ENCODE results near the gene PATE4. TPM values are rescaled to one million over a fixed set of nuclear protein-coding genes. Genes with fewer than 3 reads are reported as not detected.
"Not testable (repeated sequence)": the region's sequence is repeated elsewhere in the genome, so short reads cannot be mapped to it uniquely, and the experiment has no call there.

PATE4 gene
- total RNA-seq, 2 experiments from 2014 or later, result not detected

DNA sequence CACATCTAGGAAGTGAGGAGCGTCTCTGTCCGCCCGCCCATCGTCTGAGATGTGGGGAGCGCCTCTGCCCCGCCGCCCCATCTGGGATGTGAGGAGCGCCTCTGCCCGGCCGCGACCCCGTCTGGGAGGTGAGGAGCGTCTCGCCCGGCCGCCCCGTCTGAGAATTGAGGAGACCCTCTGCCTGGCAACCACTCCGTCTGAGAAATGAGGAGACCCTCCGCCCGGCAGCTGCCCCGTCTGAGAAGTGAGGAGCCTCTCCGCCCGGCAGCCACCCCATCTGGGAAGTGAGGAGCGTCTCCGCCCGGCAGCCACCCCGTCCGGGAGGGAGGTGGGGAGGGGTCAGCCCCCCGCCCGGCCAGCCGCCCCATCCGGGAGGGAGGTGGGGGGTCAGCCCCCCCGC is 29.7 kb downstream of the PATE4 start:
- CTCF ChIA-PET; H3K27me3 Mint-ChIP-seq; H3K36me3 Mint-ChIP-seq (ENCODE audit: low read depth); POLR2A ChIA-PET; DNase-seq; intact Hi-C loops (cut with DNase I, micrococcal nuclease); H3K4me3 Mint-ChIP-seq; ATAC-seq; H3K4me1 Mint-ChIP-seq; H3K9me3 Mint-ChIP-seq (ENCODE audit: low read depth); H3K27ac Mint-ChIP-seq: not testable (repeated sequence)

DNA sequence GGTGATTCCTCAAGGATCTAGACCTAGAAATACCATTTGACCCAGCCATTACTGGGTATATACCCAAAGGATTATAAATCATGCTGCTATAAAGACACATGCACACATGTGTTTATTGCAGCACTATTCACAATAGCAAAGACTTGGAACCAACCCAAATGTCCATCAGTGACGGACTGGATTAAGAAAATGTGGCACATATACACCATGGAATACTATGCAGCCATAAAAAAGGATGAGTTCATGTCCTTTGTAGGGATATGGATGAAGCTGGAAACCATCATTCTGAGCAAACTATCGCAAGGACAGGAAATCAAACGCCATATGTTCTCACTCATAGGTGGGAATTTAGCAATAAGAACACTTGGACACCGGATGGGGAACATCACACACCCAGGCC is 32.2 kb downstream of the PATE4 start:
- H3K36me3 Mint-ChIP-seq (ENCODE audit: low read depth); POLR2A ChIA-PET; H3K27ac Mint-ChIP-seq; H3K9me3 Mint-ChIP-seq (ENCODE audit: low read depth); H3K27me3 Mint-ChIP-seq; DNase-seq; CTCF ChIA-PET; ATAC-seq; H3K4me1 Mint-ChIP-seq; H3K4me3 Mint-ChIP-seq; intact Hi-C loops (cut with DNase I, micrococcal nuclease): not testable (repeated sequence)

DNA sequence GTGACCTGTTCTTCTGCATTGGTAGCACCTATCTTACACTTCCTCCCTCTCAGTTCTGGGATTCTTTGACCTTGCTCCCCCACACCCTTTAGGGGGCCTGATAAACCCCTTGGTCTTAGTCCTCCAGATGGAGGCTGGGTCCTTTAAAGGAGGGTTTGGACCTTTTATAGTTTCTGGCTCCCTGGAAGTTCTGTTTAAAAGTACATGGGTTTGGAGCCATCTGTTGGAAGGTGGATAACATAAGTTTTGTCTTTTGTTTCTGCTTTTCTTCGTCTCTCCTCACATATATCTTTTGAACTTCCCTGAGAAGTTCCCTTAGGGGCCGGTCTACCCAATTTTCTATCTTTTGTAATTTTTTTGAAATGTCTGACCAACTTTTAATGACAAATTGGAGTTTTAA is 36.4 kb downstream of the PATE4 start:
- no peak overlapping the region for H3K4me3 Mint-ChIP-seq
- no peaks in the 10 kb centered on the region for H3K4me1 Mint-ChIP-seq
- no peaks in the 10 kb centered on the region for H3K36me3 Mint-ChIP-seq (ENCODE audit: low read depth)
- H3K27ac Mint-ChIP-seq, result no peak overlapping the region
- DNase-seq (no peak), ATAC-seq (no peak)
- peaks cover 5% of the 10 kb centered on the region for H3K9me3 Mint-ChIP-seq (ENCODE audit: low read depth)
- H3K27me3 Mint-ChIP-seq, result peaks cover 4% of the 10 kb centered on the region
- ChIA-PET POLR2A (no interaction called here), CTCF (no interaction called here)
- intact Hi-C loops (cut with DNase I, micrococcal nuclease), result no loop called here

DNA sequence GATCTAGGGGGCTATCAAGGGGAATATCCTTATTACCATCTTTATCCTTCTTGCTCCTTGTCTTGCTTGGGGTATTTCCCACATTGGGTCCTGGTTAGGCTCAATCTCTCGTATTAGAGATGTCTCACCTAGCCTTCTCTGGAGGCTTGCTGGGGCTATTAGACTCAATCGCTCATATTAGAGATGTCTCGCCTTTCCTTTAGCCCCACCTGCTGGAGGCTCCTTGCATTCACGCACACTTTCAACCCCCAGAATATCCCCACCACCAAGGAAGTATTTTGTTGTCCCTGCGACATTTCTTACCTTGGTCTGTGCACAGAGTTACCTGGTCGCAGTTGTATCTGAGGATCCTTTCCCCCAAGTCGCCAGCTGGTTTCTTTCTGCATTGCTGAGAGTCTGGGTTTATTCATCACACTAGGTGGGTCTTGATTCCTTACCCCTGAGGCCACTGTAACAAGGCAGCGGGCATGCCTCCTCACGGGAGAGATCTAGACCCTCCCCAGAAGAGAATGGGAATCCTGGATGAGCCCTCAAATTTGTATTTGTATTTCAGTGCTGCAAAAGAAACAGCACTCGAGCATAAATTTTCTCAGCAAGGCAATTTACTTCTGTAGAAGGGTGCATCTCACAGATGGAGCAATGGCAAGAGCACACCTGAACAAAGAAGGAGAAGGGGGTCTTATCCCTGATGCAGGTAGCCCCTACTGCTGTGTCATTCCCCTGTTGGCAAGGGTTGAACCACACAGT is 38.4 kb downstream of the PATE4 start:
- peak; percentile 53 for DNase-seq
- ATAC-seq, result no peak
- ChIA-PET POLR2A (no interaction called here), CTCF (no interaction called here)
- no peaks in the 10 kb centered on the region for H3K36me3 Mint-ChIP-seq (ENCODE audit: low read depth)
- no peak overlapping the region for H3K27ac Mint-ChIP-seq
- no peaks in the 10 kb centered on the region for H3K4me1 Mint-ChIP-seq
- intact Hi-C loops (cut with DNase I, micrococcal nuclease), result loop anchor here in 1 of 2 experiments (10.0 kb wide), 1 partner anchor 707 kb away; the partner anchor contains the start of gene PKNOX2
- H3K27me3 Mint-ChIP-seq, result peaks cover 2% of the 10 kb centered on the region
- H3K4me3 Mint-ChIP-seq, result no peak overlapping the region
- H3K9me3 Mint-ChIP-seq (ENCODE audit: low read depth), result peaks cover 5% of the 10 kb centered on the region

DNA sequence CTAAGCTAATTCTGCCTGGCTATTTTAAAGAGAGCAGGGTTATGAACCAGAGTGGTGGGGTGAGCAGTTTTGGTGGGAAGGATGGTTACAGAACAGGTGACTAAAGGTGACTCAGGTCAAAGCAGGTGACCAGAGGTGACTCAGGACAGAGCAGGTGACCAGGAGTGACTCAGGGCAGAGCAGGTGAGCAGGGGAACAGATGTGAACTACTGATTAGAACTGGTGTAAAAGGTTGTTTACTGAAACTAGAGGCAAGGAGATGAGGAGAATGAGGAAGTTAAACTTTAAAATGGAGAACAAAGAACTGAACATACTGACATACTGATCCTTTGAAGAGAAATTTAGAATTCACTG is 39.0 kb downstream of the PATE4 start:
- ATAC-seq (no peak), DNase-seq (no peak)
- CTCF ChIA-PET, result no interaction called here
- Mint-ChIP-seq H3K27ac (no peak overlapping the region), H3K36me3 (ENCODE audit: low read depth) (no peaks in the 10 kb centered on the region), H3K4me3 (no peak overlapping the region), H3K27me3 (peaks cover 2% of the 10 kb centered on the region), H3K9me3 (ENCODE audit: low read depth) (peaks cover 5% of the 10 kb centered on the region), H3K4me1 (no peaks in the 10 kb centered on the region)
- POLR2A ChIA-PET, result no interaction called here
- intact Hi-C loops (cut with DNase I, micrococcal nuclease), result loop anchor here in 1 of 2 experiments (10.0 kb wide), 1 partner anchor 707 kb away; the partner anchor contains the start of gene PKNOX2

DNA sequence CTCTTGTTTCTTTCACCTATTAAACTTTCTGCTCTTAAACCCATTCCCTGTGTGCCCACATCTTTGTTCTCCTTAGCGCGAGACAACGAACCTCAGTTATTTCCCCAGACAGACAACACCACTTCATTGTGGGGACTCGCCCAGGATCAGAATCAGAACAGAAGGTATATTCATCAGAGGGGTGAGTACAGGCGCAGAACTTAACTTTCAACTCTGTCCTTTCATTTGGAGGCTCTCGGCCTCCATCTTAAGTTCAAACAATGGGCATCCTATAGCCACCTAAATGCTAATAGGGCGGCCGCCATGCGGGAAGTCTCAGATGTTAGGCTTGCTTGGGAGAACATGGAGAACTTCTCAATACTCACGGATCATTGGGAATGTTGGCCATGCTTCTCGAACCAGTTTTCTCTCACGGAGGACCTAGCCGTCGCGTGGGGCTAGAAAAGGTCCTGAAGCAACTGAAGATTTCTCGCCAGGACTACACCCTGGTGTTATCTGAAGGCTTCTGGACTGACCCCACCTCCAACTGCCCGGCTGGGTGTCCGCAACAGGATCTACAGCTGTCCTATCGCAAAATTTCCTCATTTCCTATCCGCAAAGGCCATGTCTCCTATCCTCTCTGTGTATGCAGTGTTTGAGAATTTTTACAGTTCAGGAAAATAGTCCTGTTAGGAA is 40.9 kb downstream of the PATE4 start:
- Mint-ChIP-seq H3K9me3 (ENCODE audit: low read depth) (peaks cover 5% of the 10 kb centered on the region), H3K27me3 (peaks cover 2% of the 10 kb centered on the region), H3K4me1 (no peaks in the 10 kb centered on the region), H3K36me3 (ENCODE audit: low read depth) (no peaks in the 10 kb centered on the region), H3K4me3 (no peak overlapping the region), H3K27ac (no peak overlapping the region)
- no peak for DNase-seq
- CTCF ChIA-PET, result no interaction called here
- intact Hi-C loops (cut with DNase I, micrococcal nuclease), result loop anchor here (1.0 to 10.0 kb wide), 5 partner anchors 150 to 709 kb away; partner anchors contain the start of genes CHEK1 (in 1 of the 2) and PKNOX2 (in 1 of the 2)
- no peak for ATAC-seq
- POLR2A ChIA-PET, result no interaction called here

DNA sequence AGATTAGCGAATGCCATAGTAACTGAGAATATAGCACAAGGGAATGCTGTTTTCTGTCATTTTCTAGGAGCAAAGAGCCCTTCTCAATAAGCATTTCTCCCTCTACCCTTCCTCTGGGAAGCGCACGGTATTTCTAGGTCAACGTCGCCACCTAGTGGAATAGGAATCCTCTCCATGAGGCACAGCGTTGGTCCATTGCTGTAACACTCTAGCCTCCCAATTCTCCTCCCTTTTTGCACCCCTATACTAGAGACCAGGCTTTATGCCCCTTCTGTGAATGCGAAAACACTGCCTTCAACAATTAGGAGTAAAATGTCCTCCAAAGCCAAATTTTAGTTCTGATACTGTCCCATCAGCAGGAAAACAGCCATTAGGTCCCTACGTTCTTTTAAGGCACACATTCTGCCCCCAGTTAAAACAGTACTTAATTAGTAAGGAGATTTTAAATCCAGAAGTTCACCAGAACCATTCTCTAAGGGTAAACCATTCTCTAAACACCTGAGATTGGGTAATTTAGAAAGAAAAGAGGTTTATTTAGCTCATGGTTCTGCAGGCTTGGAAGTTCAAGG is 41.5 kb downstream of the PATE4 start:
- ChIA-PET POLR2A (no interaction called here), CTCF (interaction anchor here (0.6 to 1.4 kb wide), 7 partner anchors 11 to 1002 kb away, joined by 3 to 4 read pairs (median 3); no protein-coding TSS in a partner anchor)
- intact Hi-C loops (cut with DNase I, micrococcal nuclease), result loop anchor here (1.0 to 10.0 kb wide), 5 partner anchors 150 to 710 kb away; partner anchors contain the start of genes CHEK1 (in 1 of the 2) and PKNOX2 (in 1 of the 2)
- Mint-ChIP-seq H3K27ac (no peak overlapping the region), H3K4me1 (no peaks in the 10 kb centered on the region), H3K4me3 (no peak overlapping the region), H3K27me3 (peaks cover 2% of the 10 kb centered on the region), H3K9me3 (ENCODE audit: low read depth) (peaks cover 5% of the 10 kb centered on the region), H3K36me3 (ENCODE audit: low read depth) (no peaks in the 10 kb centered on the region)
- DNase-seq (peak; percentile 70), ATAC-seq (peak; percentile 85)

DNA sequence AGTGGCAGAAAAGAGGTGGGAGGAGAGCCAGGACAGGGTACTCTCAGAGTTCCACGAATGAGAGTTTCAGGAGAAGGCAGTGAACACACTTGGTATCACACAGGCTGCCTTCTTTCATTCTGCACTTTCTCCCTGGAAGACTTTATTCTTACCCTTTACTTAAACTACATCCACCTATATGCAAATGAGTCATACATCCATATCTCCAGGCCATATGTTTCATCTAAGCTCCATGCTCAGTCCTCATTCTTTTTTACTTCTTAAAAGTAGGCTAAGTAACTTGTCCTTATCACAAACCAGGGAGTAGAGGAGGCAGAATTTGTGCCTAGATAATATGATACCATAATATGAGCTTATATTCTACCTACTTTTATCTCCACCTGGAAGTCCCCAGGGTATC is 48.2 kb downstream of the PATE4 start:
- intact Hi-C loops (cut with DNase I, micrococcal nuclease), result no loop called here
- H3K36me3 Mint-ChIP-seq (ENCODE audit: low read depth), result no peaks in the 10 kb centered on the region
- no peak for ATAC-seq
- no peak for DNase-seq
- H3K27ac Mint-ChIP-seq, result no peak overlapping the region
- ChIA-PET POLR2A (interaction anchor here (0.7 kb wide), 1 partner anchor 233 kb away, joined by 8 read pairs; no protein-coding TSS in a partner anchor), CTCF (no interaction called here)
- no peaks in the 10 kb centered on the region for H3K27me3 Mint-ChIP-seq
- H3K4me1 Mint-ChIP-seq, result peaks cover 3% of the 10 kb centered on the region
- H3K4me3 Mint-ChIP-seq, result no peak overlapping the region
- no peaks in the 10 kb centered on the region for H3K9me3 Mint-ChIP-seq (ENCODE audit: low read depth)

DNA sequence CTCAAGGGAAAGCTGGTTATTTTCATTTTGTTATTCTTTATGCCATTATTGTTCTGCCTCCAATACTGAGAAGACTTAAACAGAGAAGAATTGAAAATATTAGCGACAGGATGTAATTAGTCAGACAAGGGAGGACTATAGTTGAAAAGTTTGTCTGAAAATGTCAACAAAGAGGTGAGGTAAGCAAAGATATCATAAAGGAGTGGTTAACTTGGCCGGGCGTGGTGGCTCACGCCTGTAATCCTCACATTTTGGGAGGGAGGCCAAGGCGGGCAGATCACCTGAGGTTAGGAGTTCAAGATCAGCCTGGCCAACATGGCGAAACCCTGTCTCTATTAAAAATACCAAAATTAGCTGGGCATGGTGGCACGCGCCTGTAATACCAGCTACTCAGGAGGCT is 50.3 kb downstream of the PATE4 start:
- ChIA-PET POLR2A (no interaction called here), CTCF (no interaction called here)
- Mint-ChIP-seq H3K27me3 (no peaks in the 10 kb centered on the region), H3K4me1 (peaks cover 16% of the 10 kb centered on the region), H3K9me3 (ENCODE audit: low read depth) (no peaks in the 10 kb centered on the region), H3K4me3 (no peak overlapping the region), H3K36me3 (ENCODE audit: low read depth) (peaks cover 2% of the 10 kb centered on the region), H3K27ac (no peak overlapping the region)
- ATAC-seq (no peak), DNase-seq (no peak)
- intact Hi-C loops (cut with DNase I, micrococcal nuclease), result no loop called here

DNA sequence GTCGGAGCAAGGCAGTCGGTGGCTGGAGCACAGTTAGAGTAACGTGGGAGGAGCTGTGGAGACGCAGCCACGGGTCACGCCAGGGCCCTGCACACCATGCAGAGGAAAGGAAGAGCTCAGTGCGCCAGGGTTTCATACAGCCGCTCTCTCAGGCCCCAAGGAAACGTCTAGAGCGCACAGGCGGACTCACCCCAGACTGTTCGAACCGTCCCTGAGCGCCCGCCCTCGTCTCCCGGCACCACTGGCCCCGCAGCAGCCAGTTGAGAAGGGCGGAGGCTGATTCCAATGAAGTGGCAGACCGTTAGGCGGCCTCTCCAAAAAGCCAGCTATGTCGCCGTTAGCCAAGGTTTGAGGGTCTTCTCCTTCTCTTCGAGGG is 53.9 kb downstream of the PATE4 start:
- intact Hi-C loops (cut with DNase I, micrococcal nuclease), result loop anchor here (1.0 to 5.0 kb wide), 15 partner anchors 16 to 1265 kb away; partner anchors contain the start of genes CCDC15 (in 2 of the 2), PUS3 (in 2 of the 2), STT3A (in 2 of the 2) and CDON (in 1 of the 2)
- Mint-ChIP-seq H3K9me3 (ENCODE audit: low read depth) (no peaks in the 10 kb centered on the region), H3K27me3 (no peaks in the 10 kb centered on the region), H3K4me3 (peak overlapping the region; percentile 78), H3K27ac (peak overlapping the region; percentile 87), H3K36me3 (ENCODE audit: low read depth) (peaks cover 5% of the 10 kb centered on the region), H3K4me1 (peaks cover 36% of the 10 kb centered on the region)
- ATAC-seq, result peak; percentile 32
- CTCF ChIA-PET, result interaction anchor here (0.8 to 1.8 kb wide), 5 partner anchors 10 to 261 kb away, joined by 3 to 14 read pairs (median 5); partner anchors contain the start of gene PUS3
- POLR2A ChIA-PET, result interaction anchor here (1.1 to 2.1 kb wide), 6 partner anchors 10 to 1141 kb away, joined by 3 to 23 read pairs (median 10); partner anchors contain the start of genes CHEK1, EI24 and PUS3
- DNase-seq, result peak; percentile 65
